NCI-H1092 (cell line): ENCODE results near the gene SCN2A.

ENCODE experiments used
- DNase-seq: peaks from one replicate; lab custom pipeline; 2025; lab: John Stamatoyannopoulos, UW

Gene SCN2A

DNA sequence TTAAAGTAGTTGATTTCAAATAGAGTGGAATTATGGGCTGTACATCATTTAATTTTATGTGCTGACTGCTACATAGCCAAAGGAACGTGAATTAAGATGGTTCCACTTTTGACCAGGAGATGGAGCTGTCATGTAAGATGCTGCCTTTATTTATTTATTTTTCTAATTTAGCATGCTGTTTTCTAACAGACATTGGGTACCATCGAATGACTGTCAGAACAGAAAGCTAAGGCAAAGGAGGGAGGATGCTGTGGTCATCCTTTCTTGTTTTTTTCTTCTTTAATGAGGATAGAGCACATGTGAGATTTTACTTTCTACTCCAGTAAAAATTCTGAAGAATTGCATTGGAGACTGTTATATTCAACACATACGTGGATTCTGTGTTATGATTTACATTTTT, at the start of gene SCN2A:
Gene SCN2A, plus strand, starts transcription at position 185 of the 400 bp plus-strand sequence. CDS start 56,410 bp downstream, outside the sequence.
- DNase-seq: peak; percentile 52

DNA sequence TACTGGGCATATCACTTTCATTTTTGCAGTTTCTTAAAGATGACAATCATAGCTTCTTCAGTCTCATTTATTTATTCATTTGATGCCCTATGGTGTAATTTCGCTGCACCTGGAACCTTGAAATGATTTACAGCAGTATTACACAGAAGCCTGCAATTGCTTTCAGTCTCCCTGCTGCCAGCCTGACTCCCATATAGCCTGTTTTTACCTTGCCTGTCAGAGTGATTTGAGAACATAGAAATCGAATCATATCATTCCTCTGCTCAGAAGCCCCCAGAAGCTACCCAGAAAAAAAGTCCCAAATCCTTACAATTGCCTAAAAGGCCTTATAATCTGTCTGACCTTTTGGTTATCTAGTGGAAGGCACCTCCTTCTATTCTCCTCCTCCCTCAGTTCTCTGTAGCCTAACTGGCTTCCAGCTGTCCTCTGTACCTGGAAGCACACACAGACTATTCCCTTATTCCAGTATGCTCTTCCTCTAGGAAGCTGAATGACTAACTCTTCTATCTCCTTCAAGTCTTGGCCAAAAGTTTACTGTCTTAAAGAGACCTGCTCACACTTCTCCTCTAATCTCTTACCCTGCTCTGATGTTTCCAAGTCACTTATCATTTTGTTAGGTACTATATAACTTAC, 48.0 kb upstream of the SCN2A start:
- DNase-seq: no peak

DNA sequence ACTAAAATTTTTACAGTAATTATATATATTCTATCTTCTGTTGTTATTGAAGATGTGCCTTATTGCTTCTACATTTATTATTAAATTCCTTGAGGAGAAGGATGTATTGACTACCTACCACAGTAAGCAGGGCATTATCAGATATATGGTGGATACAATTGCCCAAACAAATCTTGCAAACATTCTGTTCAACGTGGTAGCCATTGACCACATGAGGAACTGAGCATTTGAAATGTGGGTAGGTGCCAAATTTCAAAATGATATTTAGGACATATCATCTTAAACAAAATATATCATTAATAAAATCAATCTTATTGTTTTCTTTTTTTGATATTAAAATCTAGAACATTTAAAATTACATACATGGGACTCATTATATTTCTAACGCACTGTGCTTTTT, 46.5 kb upstream of the SCN2A start:
- no peak for DNase-seq

DNA sequence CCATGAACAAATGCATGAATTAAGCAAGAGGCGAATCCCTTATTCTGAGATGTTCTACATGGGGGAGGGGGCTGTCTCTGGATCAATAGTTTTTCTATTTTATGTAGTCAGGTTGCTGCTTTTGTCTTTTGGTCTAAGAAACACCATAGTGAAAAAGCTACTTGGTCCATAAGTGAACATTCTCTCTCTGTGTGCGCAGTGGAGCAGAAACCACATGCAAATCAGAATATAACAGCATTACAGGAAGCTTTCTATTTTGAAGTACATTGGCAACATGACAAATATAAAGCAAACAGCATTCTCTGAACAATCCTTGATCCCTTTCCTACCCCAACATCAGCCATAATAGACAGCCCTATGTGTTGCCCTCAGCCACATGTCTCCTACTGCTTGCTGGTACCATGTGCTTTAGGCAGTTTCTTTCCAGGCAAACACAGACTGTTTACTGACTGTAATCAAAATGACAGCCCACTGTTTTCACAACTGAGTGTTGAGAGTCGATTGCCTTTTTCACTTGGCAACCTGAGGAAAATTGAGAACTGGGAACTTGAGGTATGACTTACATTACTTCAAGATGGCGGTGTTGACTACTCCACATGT, 45.9 kb upstream of the SCN2A start:
- peak; percentile 70 for DNase-seq

DNA sequence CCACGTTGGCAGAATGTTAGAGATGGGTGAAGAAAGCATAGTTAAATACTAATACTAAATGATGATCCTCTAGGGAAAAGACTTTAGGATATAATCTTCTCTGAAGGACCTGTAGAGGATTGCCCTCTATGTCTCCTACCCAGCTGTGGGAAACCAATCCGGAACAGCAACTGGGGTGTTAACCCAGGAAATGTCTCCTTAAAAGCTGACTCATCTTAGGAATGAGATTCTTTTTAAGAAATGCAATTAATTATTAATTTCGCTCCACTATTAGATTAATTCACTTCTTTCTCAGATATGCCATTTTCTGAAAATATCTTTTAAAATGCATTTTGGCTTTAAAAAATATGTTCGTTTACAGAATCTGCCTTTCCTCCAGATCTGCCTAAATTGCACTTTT, 42.8 kb upstream of the SCN2A start:
- DNase-seq: no peak

DNA sequence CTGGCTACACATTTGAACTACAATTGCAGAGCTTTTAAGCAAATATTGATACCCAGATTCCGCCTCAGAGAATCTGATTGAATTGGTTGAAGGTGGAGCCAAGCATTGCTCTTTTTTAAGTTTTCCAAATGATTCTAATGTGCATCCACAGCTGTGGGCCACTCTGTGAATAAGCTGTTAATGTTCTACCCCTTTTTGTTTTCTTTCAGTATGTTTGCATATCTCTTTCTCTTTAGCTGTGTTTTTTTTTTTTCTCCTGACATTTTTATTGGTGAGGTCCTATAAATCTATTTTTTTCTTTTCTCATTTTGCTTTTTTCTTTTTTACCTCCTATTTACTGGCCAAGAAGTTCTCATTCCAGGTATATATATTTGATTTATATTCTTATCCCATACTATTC, 41.9 kb upstream of the SCN2A start:
- DNase-seq: no peak

DNA sequence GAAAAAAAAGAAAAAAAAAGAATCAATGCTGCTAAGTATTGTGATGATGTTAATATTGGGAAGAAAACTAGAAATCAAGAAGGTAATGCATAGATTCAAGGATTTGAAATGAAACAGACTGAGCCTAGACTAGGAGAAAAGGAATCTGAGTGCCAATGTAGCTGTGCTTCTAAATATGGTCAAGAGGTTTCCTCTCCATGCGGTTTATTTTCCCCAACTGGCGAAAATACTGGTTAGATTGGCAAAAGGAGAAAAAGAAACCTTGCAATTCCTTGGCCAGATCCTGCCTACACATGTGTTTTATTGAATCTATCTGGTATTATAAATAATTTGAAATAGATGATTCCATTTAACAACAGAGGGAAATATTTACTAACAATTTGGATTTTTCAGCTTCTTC, 41.0 kb upstream of the SCN2A start:
- no peak for DNase-seq

DNA sequence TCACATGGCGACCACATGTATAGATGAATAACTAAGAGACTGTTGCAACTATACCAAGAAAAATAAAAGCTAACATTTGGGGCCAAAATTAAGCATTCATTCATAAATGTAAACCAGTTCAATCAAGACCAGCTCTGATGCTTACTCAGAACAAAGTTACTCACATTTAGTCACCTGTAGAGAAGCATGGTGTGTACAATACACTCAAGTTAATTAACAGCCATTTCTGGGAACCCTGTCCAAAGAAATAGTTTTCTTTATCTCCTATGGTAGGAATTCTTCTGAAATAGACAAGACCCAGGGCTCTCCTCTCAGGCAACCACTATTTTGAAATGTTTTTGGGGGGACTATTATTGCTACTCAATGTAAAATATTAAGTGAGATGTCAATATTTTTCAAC, 37.0 kb upstream of the SCN2A start:
- DNase-seq: no peak

DNA sequence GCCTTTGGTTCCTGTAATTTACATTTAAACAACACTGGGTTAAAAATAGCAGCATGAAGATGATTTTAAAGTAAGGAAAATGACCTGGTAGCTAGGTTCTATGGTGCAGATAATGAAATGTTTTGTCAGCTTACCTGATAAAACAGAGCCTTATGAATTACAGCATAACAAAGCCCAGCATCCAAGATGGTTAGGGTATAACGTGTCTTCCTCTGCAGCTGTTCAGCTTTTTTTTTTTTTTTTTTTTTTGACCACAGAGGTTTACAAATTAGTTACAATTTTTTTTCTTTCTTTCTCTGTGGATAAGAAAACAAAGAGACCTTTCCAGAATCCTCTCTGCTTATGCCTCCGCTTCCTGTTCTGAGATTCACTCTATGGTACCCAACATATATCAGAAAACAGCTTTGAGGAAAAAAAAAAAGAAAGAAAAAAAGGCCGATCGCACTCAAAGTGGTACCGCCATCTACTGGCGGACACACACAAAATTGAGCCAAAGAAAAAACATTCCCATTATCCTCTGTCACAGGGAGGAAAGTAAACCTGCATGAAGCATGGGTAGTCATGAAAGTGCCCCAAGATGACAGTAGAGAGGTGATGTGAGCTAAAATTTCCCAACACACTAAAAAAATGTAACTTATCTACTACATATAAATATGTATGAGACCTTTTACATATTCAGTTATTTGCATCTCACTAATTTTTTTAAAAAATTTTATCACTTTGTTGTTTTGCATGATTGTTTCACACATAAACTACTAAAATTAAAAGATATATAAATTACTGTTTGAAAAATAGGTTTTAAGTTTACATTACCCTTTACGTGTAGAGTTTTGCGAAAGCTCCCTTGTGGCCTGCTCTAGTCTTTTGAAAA, 35.3 kb upstream of the SCN2A start, which contains the start of gene SCN3A:
Gene SCN3A, minus strand, starts transcription at position 362 of the 871 bp plus-strand sequence. CDS start 27,656 bp downstream, outside the sequence.
- peak; percentile 57 for DNase-seq

DNA sequence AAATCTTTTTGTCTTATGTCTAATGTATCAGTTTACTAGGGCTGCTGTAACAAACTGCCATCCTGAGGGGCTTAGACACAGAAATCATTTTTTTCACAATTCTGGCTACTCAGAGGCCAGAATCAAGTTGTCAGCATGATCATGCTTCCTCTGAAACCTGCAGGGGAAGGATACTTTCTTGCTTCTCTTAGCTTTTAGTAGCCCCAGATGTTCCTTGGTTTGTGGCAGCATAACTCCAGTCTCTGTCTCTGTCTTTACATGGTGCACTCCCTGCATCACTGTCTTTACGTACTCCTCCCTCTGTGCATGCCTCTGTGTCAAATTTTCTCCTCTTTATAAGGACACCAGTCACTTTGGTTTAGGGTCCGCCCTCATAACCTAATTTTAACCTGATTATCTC, 33.3 kb upstream of the SCN2A start:
- DNase-seq: no peak

DNA sequence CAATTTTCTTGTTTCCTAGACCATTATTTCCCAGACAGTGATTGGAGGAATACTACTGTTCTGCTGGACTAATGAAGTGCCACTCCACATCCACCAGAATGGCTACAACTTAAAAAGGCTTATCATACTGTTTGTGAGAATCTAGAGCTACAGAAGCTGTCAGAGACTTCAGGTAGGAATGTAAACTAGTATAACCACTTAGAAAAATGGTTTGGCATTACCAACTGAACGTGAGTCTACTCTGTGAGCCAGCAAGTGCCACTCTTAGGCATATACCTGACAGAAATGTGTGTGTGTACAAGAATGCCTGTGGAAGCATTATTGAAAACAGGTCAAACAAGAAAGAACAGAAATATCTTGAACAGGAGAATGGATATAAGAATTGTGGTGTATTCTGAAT, 31.1 kb upstream of the SCN2A start:
- no peak for DNase-seq

DNA sequence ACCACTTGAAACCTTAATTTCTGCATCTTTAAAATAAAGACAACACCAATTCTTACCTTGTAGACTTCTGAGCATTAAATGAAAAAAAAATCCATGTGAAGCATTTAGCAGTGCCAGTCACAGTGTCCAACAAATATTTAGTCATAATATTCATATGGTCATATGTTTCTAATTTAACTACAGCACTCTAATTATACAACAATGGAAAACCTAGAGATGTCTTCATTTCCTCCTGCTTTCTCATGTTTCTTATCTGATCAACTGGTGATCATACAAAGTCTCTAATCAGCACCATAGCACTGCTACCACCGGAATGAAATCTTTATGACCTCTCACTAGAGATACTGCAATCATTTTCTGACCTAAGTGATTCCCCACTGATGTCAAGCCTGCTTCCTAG, 25.1 kb upstream of the SCN2A start:
- no peak for DNase-seq

DNA sequence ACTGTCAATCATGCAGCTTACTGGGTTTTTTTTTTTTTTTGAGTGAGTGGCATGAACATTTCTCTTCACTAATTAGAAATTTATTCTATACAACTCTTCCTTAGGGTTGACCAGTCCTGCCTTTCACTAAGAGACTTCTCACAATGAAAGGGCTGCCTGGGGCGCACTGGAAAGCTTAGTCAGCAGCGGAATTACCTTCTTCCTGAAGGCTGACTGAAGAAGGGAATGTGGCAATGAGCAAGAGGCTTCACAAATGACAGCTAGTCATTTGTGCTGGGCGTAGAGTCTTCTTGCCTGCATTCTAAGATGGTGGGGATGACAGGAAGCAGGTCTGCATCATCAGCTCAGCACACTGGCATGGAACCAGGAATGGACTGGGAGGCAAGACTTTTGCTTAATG, 19.7 kb upstream of the SCN2A start:
- DNase-seq: no peak

DNA sequence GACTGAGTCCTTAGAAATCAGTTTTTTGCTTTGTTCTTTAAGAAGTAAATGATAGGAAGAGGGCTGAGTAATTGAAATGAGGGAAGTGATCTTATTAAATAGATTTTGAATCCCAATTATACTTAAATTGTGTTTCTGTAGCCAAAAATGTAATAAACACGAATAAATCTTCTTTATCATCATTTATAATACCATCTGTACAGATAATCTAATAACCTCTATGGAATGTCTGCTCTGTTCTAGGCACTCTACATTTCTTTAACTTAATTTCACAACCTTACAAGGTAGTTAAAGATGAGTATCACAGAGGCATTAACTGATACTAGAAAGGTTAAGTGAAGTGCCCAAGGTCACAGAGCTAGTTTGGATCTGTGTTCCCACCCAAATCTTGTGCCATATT, 14.3 kb upstream of the SCN2A start:
- DNase-seq: no peak

DNA sequence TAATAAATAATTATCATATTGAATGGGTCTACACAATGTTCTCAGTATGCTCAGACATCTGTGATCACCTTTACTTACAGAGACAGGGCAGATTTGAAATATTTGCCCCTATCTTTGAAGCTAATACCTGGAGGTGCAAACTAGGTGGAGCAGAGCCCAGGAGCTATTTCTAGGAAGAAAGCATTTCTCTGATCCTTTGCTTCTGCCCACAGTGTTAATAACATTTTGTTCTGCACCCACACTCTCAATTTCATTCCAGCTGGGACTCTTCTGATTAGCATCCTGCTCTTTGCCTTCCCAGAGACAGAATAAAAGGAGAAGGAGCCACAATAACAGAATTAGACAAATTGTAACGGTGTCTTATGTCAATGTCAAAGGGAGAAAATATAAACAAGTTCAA, 11.6 kb upstream of the SCN2A start:
- no peak for DNase-seq

DNA sequence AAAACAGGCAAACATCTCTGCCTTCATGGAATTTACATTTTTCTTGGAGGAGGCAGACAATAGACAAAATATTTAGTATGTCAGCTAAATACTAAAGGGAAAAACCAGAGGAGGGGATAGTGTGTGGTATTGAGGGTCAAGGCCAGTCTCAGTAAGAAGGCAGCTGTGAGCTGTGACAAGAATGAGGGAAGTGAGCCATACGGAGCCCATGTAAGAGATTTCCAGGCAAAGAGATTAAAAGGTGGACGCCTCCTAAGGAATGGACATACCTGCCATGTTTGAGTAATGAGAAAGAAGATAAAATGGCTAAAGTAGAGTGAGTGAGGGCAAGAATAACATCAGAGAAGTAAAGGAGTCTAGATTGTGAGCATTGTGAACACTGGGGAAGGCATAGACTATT, 2.2 kb upstream of the SCN2A start:
- DNase-seq: no peak

DNA sequence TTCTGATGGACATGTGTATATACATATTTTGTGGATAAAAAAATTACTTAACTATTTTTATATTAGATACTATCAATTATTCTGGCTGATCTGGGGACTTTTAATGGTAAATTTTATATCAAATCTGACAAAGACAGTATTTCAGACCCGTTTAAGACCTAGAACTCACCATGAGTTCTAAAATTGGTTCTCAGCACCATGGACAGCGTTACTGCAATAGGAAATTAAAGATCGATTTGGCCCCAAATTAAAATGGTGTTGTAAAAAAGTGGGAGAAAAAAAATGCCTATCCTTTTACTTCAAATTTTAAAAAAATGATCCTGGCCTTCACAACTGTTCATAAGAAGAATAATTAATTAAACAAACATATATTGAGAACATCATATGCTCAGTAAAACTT, 919 bp upstream of the SCN2A start:
- DNase-seq: no peak

DNA sequence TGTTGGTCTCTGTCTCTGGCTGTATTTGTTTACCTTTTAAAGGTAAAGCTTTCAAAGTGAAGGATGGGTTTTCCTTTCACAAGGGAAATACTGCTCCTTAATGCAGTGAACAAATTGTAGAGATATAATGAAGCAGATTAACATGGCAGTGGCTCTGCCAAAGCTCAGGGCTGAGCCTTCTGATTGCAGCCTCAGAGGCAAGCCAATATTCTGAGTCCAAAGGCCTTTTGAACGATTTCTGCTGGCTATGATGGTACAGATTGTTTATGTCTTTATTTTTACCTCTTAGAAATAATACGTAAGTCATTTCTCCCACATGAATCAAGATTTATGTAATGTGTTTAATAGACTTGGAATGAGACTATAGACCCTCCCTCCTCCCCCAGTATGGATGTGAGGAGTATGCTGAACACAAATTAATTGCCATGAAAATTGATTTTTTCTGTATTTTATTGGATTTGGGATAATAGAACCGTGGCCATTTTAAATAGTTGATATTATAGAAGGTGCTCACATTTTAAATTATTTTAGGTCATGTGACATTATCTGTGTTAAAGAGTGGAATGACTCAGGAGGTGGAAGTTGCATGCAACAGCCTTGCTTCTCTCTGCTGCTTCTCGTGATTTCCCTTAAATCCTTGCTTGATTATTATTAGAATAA, 772 bp downstream of the SCN2A start:
- no peak for DNase-seq

DNA sequence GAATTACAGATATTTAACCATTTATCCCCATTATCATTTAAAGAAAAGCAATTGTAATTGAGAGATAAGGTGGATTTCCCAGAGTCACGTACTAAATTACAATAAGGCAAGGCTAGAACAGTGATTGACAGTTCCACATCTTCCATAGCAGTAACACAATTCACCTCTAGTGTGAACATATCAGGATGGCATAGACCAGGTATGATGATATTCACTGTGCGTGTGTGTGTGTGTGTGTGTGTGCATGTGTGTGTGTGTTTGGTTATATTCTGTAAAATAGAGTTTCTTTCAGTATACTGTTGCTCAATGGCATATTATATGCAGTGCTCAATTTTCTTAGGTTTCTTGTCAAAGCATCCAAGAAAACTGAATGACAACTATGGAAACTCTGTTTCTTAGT, 1.7 kb downstream of the SCN2A start:
- DNase-seq: no peak

DNA sequence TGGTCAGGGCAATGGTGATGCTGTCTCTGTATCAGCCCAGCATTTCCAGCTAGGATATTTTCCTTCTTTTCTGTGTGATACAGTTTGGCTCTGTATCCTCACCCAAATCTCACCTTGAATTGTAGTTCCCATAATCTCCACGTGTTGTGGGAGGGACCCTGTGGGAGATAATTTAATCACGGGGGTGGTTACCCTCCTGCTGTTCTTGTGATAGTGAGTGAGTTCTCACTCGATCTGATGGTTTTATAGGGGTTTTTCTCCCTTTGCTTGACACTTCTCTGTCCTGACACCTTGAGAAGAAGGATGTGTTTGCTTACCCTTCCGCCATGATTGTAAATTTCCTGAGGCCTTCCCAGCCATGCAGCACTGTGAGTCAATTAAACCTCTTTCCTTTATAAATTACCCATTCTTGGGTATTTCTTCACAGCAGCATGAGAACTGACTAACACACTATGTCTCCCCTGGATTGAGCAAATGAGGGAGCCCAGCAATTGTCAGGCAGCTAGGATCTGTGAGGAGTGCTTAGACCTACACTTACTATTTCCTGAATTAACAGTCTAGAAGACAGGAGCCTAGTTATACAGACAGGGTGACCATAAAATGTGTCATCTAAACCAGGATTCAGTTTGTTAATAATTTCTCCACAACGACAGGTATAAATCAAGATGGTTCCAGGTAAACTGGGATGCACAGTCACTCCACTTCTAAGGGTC, 6.0 kb downstream of the SCN2A start:
- DNase-seq: no peak

DNA sequence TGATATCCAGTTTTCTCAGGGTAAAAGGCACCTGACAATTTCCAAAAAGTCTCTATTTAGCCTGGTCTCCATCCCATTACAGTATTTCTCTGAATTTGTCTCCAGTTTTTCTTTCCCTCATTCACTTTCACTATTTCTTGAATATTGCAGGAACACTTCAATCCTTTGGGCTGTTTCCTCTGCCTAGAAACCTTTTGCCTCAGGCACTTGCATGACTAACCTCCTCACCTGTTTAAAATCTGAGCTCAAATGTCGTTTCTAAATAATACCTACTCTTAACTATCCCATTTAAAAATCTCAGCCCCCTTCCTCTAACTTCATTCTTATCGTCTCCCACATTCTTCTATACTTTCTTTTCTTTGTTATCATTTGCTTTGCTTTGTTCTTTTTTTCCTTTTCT, 9.0 kb downstream of the SCN2A start:
- DNase-seq: no peak

DNA sequence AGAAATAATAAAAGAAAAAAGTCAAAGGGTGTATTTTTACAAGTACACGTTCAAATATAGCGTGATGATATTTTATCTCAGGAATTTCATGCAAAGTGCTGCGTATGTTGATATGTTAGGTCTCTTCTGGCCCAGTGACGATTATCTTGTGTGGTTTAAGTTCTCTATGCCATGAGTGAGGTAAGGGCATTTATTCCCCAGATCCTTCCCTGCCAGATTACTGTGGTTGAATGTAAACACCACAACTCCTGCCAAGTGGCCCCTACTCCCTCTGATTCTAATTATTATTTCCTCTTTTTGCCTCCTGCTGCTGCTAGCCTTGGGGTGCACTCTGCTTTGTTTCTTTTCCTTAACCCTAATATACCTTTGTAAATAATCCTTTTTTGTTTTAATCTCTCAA, 12.2 kb downstream of the SCN2A start:
- DNase-seq: no peak
